SK-N-MC (cell line): ENCODE results near the gene NKX2-3.

Experiments
- DNase-seq: peaks from one replicate; pipeline ENCODE4 v3.0.0-alpha.2; 2011; ENCODE audit warnings: low read depth, low spot score
- H3K27ac ChIP-seq: fragments of 200-600 bp; sonication (generic); 2 replicates; pipeline ENCODE4 v1.5.1; 2016; ENCODE audit warnings: mixed run types
- H3K36me3 ChIP-seq: fragments of 200-600 bp; sonication (generic); 2 replicates; pipeline ENCODE4 v1.6.1; 2017; ENCODE audit warnings: antibody characterized with exemption, low read length, mixed read lengths; ENCODE audit not compliant: insufficient read depth
- H3K4me3 ChIP-seq: fragments of 200-600 bp; sonication (generic); 2 replicates; pipeline ENCODE4 v1.5.1; 2016
- H3K9ac ChIP-seq: fragments of 200-600 bp; sonication (generic); 2 replicates; pipeline ENCODE4 v1.8.0; 2017; ENCODE audit warnings: mixed run types, mixed read lengths; ENCODE audit not compliant: insufficient read length
- H3K9me3 ChIP-seq: fragments of 200-600 bp; sonication (generic); 2 replicates; pipeline ENCODE4 v1.6.1; 2017; ENCODE audit warnings: low read depth, mild to moderate bottlenecking, antibody characterized with exemption, low read length, moderate library complexity, mixed read lengths
- EZH2 ChIP-seq: fragments of 200-600 bp; sonication (generic); IDR thresholded peaks from one replicate; pipeline ENCODE4 v1.6.1; 2017; ENCODE audit warnings: antibody characterized with exemption
- FOXP2 ChIP-seq: optimal IDR thresholded peaks from 2 replicates; pipeline ENCODE3; 2011; ENCODE audit warnings: mild to moderate bottlenecking, moderate library complexity; ENCODE audit not compliant: insufficient read depth; ENCODE audit errors: extremely low read length, control extremely low read depth
- POLR2AphosphoS5 ChIP-seq: IDR thresholded peaks from 2 replicates; pipeline ENCODE4 v1.6.1; 2012; ENCODE audit warnings: mild to moderate bottlenecking, low read depth, low read length, borderline replicate concordance

NKX2-3 gene

GRCh38 chr10:99531696-99532593 lies 797 bp upstream of the NKX2-3 start:
- no peak for DNase-seq
- H3K27ac ChIP-seq = no peak overlapping the region
- H3K4me3 ChIP-seq = no peak overlapping the region
- no peaks in the 10 kb centered on the region for H3K9me3 ChIP-seq
- H3K9ac ChIP-seq = no peak overlapping the region
- TF ChIP-seq FOXP2 = no peak
- no peak for TF ChIP-seq EZH2
- TF ChIP-seq POLR2AphosphoS5 = no peak
- no peaks in the 10 kb centered on the region for H3K36me3 ChIP-seq

- Histone ChIP-seq H3K4me3 (no peak overlapping the region), H3K36me3 (no peaks in the 10 kb centered on the region), H3K27ac (no peak overlapping the region), H3K9ac (no peak overlapping the region), H3K9me3 (no peaks in the 10 kb centered on the region)
- TF ChIP-seq POLR2AphosphoS5 (no peak), FOXP2 (no peak), EZH2 (no peak)
- no peak for DNase-seq
These were observed 1.0 kb downstream of the NKX2-3 start for GRCh38 chr10:99533496-99534449.

- H3K4me3 ChIP-seq = no peak overlapping the region
- no peak for TF ChIP-seq POLR2AphosphoS5
- no peak for TF ChIP-seq EZH2
- no peak for TF ChIP-seq FOXP2
- no peak overlapping the region for H3K27ac ChIP-seq
- no peaks in the 10 kb centered on the region for H3K9me3 ChIP-seq
- no peak for DNase-seq
- no peaks in the 10 kb centered on the region for H3K36me3 ChIP-seq
- H3K9ac ChIP-seq = no peak overlapping the region
These were observed 1.8 kb downstream of the NKX2-3 start for GRCh38 chr10:99534450-99534938.

GRCh38 chr10:99534939-99535763 lies 2.4 kb downstream of the NKX2-3 start:
- no peak for DNase-seq
- Histone ChIP-seq H3K9ac (no peak overlapping the region), H3K27ac (no peak overlapping the region), H3K4me3 (no peak overlapping the region), H3K36me3 (no peaks in the 10 kb centered on the region), H3K9me3 (no peaks in the 10 kb centered on the region)
- TF ChIP-seq EZH2 (no peak), FOXP2 (no peak), POLR2AphosphoS5 (no peak)

- DNase-seq = no peak
- no peaks in the 10 kb centered on the region for H3K36me3 ChIP-seq
- H3K9ac ChIP-seq = no peak overlapping the region
- no peaks in the 10 kb centered on the region for H3K9me3 ChIP-seq
- no peak overlapping the region for H3K4me3 ChIP-seq
- TF ChIP-seq FOXP2 = no peak
- TF ChIP-seq EZH2 = no peak
- no peak overlapping the region for H3K27ac ChIP-seq
These were observed 3.1 kb downstream of the NKX2-3 start for GRCh38 chr10:99535764-99536337.

- no peaks in the 10 kb centered on the region for H3K9me3 ChIP-seq
- no peak overlapping the region for H3K9ac ChIP-seq
- TF ChIP-seq POLR2AphosphoS5 (no peak), EZH2 (no peak), FOXP2 (no peak)
- H3K4me3 ChIP-seq = no peak overlapping the region
- no peak overlapping the region for H3K27ac ChIP-seq
- no peaks in the 10 kb centered on the region for H3K36me3 ChIP-seq
- no peak for DNase-seq
These were observed 3.8 kb downstream of the NKX2-3 start for GRCh38 chr10:99536338-99537085.
